COLO829 (cell line): Measurements from ENCODE around the gene RASL10B.

Experiments used
- DNase-seq: peaks from one replicate; pipeline ENCODE4 v3.0.0; 2012; ENCODE audit warnings: low spot score

Gene RASL10B

GRCh38 chr17:35717475-35717874 is 14.0 kb upstream of the RASL10B start:
- no peak for DNase-seq

DNA sequence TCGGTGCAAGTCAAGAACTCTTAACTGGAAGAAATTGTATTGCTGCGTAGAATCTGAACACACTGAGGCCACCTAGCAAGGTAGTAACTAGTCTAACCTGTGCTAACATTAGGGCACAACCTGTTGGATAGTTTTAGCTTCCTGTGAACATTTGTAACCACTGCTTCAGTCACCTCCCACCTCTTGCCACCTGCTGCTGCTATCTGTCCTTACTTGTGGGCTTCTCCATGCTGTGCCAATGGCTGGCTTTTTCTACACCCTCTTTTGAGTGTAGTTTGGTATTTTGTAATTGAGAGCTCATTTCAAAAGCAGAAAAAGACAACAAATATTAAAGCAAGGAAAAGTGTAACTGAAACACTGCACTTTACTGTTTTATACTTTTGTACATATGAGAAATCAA is 7.7 kb upstream of the RASL10B start:
- DNase-seq, result no peak

DNA sequence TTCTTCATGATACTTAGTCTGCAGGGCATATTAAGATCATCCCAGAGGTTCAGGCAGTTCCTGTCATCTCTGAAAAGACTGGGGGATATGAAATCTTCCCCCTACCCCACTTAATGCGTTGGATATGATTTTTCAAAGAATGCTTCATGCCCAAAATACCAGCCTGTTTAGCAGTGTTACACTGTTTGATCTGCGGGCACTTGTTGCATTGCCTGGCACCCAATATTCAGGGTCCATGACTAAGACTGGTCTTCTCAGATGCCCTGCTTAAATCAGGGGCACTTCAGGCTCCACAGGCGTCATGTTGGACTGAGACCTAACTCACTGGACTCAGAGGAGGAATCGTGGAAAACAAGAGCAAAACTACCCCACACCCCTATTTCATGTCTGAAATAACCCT is 6.4 kb upstream of the RASL10B start:
- no peak for DNase-seq

- no peak for DNase-seq
These were observed 5.7 kb upstream of the RASL10B start for GRCh38 chr17:35725802-35726126.

DNA sequence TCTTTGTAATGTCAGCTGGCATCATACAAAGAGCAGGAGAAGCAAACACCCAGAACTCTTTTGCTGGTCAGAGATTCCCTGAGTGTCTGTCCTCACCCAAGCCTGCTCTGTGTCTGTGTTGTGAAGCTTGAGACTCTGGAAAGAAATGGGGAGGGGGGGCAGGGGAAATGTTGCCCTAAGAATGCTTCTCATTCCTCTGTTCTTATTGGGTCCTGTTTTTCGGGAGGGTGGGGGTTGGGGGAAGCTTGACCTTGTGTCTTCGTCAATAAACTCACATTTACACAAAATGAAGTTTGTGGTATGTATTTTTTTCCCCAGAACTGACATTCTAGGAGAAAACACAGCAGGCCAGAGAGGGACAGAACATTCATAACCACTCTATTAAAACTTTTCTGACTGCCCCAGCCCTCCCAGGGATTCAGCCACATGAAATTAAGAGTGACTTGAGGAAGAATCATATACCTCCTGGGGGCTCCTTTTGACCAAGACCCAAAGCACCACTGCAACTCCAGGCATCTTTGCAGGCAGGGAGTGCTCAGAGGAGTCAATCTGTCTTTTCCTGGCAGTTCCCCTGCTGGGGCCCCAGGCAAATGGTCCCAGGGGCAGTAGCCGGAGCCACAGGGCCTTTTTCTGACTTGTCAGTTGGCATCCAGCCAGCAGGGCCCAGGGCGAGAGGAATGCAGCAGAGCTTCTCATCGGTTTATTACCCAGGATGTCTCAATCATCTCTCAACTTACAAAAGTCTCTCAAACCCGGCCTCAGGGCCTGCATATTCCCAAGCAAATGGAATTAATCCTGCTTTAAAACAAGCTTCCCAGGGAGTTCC is 5.1 kb upstream of the RASL10B start:
- no peak for DNase-seq

DNA sequence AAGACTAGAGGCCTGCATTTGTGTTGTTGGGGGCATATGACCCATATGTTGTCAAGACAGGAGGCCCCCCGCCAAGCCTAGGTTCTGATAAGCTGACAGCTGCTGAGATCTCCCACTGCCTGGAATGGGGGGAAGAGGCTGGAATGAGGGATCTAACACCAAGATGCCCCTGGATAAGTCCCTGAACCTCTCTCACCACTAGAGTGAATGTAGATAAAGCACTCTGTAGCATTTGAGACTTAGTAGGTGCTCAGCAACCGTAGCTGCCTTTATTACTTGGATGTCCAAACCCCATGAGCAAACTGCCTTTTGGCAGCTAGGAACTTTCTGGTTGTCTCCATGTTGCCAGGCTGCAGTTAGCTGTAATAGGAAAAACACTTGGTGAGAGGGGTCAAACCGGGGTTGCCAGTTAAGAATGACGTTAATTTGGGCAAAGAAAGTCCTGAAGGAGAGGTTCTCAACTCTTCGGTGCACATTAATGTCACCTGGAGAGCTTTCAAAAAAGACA is 4.4 kb upstream of the RASL10B start:
- no peak for DNase-seq

DNA sequence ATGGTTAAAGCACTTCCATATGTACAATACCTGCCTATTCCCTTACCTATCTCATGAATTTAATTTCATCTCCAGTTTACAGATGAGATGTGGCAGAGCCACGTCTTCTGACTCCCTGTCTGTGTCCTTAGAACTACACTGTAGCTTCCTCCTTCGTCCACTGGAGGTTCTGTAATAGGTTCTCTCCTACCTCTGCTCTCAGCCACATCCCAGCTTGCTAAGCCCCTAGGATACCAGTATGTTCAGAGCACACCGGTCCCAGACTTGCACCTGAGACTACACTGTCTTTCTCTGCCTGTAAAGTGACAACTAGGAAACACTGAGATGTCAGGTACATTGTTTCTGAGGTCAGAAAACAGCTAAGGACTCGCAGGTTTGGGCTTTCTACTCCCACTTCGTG is 3.8 kb upstream of the RASL10B start:
- no peak for DNase-seq

- no peak for DNase-seq
These were observed 2.9 kb upstream of the RASL10B start for GRCh38 chr17:35728551-35728950.

GRCh38 chr17:35729405-35729833 is 2.0 kb upstream of the RASL10B start:
- DNase-seq, result no peak

DNA sequence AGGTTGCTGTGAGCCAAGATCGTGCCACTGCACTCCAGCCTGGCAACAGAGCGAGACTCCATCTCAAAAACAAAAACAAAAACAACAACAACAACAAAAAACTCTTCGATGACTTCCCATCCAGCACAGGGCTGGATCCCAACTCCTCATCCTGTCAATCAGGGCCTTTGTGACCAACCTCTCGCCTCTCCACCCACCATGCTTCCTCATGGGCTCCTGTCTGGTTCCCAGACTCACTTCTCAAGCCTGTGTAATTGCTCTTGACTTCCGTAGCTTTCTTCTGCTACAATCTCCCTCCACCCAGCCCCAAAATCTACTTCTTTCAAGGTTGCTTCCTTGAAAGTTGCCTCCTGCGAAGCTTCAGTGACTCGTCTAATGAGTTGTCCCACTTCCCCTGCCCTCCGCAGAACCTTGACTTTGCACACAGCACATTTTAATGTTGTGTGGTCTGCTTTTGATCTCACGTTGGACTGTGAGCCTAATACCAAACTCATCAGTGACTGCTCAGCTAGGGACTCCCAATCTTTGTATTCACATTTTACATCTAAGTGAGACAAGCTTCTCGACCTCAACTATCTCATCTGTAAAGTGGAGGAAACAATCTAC is 936 bp upstream of the RASL10B start:
- no peak for DNase-seq

- no peak for DNase-seq
These were observed 722 bp downstream of the RASL10B start for GRCh38 chr17:35731917-35732805.

- no peak for DNase-seq
These were observed 1.3 kb downstream of the RASL10B start for GRCh38 chr17:35732806-35733136.

GRCh38 chr17:35733366-35733765 is 1.9 kb downstream of the RASL10B start:
- no peak for DNase-seq

DNA sequence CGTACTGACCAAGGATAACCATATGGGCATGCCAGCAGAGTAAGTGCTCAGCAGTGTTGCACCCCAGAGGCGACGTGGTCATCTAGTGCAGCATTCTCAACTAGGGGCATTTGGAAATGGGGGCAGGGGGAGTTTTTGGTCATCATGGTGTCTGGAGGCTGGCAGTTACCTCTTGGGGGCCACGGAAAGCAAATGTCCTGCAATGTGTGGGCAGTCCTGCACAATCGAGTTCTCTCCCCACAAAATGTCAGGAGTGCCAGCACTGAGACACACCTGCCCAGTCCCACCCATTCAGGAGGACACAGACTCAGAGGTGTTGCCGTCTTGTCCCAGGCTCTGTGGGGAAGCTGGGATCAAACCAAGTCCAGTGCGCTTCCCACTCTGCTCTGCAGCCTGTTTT is 3.0 kb downstream of the RASL10B start:
- DNase-seq, result no peak

DNA sequence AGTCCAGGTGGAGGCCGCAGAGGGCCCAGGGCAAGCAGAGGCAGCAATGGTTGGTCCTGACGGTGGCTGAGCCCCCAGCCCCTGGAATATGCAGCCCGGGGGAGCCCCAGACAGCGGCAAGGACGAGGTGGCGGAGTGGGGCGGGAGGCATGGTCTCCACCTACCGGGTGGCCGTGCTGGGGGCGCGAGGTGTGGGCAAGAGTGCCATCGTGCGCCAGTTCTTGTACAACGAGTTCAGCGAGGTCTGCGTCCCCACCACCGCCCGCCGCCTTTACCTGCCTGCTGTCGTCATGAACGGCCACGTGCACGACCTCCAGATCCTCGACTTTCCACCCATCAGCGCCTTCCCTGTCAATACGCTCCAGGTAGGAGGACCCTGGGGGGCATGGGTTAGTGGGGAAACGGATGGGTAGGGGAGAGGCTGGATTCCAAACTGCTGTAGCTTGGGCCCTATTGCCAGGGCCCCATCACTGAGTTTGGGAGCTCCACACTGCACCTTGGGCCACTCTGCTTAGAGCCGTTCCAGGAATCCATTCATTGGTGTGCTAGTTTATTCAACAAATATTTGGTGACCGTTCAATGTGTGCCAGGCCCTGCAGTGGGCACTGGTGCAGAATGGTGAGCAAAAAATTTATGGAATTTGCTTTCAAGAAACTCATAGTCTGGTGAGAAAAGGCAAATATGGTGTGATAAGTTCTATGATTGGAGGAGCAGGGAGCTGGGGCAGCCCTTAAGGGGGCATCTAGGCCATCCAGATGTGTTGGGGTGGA is 3.8 kb downstream of the RASL10B start:
- no peak for DNase-seq

DNA sequence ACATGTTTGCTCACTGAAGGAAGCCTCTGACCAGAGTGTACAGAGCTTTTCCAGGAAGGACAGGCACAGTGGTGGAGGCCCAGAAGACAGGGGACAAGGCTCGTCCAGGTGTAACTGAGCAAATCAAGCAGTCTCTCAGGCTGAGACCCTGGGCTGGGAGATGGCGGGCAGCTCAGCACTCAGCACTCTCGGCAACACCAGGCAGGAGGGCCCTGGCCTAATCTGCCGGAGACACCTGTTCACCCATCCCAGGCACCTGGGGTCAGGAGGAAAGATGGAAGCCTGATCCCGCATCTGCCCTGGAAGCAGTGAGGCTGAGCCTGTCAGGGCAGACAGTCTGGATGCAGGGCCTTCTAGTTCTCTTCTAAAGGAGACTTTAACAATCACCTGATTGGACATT is 4.8 kb downstream of the RASL10B start:
- no peak for DNase-seq

DNA sequence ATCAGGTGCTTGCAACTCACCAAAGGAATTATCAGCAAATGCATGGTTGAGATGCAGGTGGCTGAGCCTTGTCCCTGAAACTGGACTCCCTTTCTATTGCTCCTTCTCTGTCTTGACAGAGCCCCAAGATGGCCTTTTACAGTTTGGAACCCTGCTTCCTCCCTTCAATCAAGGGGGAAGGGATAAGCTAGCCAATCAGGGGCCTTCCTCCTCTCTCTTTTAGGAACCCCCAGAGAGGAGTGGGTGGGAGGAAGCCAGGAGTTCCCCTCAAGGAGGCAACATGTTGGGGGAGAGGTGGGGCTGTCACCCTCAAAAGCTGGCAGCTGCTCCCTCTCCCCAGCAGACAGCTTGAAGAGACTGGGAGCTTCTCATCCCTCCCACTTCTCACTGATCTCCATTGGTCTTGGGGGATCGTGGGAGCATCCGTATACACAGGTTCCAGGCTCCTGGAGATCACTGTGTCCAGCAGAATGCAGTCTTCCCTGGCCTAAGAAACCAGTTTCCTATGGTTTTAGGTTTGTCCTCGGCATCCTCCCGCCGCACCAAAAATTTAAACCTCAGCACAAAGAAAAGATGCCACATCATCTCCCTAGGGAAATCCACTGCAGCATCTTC is 7.2 kb downstream of the RASL10B start:
- DNase-seq, result no peak

DNA sequence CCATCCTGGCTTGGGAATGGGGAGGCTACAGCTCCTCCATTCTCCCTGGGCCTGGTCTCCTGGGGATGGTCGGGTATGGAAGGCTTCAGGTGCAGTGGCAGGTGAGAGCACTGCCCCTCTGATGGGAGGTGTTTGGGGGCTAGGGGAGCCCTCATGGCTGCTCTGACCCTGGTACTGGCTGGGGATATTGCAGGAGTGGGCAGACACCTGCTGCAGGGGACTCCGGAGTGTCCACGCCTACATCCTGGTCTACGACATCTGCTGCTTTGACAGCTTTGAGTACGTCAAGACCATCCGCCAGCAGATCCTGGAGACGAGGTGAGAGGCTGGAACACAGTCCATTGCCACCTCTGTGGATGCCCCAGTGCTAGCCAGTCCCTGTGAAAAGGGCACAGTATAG is 8.8 kb downstream of the RASL10B start:
- no peak for DNase-seq

DNA sequence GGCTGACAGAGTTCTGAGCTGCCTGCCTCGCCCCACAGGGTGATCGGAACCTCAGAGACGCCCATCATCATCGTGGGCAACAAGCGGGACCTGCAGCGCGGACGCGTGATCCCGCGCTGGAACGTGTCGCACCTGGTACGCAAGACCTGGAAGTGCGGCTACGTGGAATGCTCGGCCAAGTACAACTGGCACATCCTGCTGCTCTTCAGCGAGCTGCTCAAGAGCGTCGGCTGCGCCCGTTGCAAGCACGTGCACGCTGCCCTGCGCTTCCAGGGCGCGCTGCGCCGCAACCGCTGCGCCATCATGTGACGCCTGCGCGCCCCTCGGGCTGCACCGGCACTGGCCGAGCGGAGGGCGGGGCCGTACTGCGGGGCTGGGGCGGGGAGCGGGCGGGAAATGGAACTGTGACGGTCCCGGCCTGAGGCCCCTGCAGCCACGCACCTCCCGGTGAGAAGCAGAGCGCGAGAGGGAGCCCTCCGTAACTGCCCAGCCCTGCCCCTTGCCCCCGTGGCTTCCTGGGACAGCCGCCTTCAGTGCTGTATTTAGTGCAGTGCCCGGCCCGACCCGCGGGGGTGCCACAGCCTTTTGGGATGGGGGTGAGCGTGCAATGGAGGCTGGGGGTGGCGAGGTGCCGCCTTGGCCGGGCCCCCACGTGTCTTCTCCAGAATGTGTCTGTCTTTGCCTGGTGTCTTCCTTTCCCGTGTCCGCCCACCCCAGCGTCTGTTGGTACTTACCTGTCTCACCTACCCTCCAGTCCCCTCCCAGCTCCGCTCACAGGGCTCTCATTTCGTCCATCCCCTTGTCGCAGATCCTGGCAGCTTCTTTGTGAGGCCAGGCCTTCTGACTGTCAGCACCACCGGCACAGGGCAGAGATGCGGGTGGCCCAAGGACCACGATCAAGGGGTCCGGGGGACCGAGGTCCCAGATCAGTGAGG is 9.8 kb downstream of the RASL10B start:
- DNase-seq, result no peak

GRCh38 chr17:35742496-35742895 is 11.1 kb downstream of the RASL10B start:
- no peak for DNase-seq
